Right cardiac atrium (tissue), 5 donors: ENCODE results near the gene TMEM42. TPM values are rescaled to one million over a fixed set of nuclear protein-coding genes. Genes with fewer than 3 reads are reported as not detected.

ENCODE experiments used
- ATAC-seq, 2 donors: fragments of 200-7000 bp; cut with Tn5 transposase; one replicate each; pipeline versions ENCODE4 v1.8.0 to v1.9.1; 2020; ENCODE audit warnings: moderate library complexity in 2 of 2, mild to moderate bottlenecking in 1 of 2
- DNase-seq, 3 donors: peaks; one replicate each; pipeline ENCODE4 v3.0.0-alpha.2; 2020
- H3K27ac ChIP-seq: one replicate; pipeline ENCODE4 v1.5.1; 2013; ENCODE audit warnings: mild to moderate bottlenecking, low read length, control low read depth, moderate library complexity
- H3K27me3 ChIP-seq: one replicate; pipeline ENCODE4 v1.6.1; 2013; ENCODE audit not compliant: control insufficient read depth, insufficient read depth
- H3K4me1 ChIP-seq: one replicate; pipeline ENCODE4 v1.6.1; 2013; ENCODE audit warnings: low read length; ENCODE audit not compliant: control insufficient read depth, insufficient read depth
- H3K4me3 ChIP-seq: one replicate; pipeline ENCODE4 v1.5.1; 2013; ENCODE audit warnings: low read length, control low read depth
- H3K9me3 ChIP-seq: one replicate; pipeline ENCODE4 v1.6.1; 2013; ENCODE audit warnings: low read length; ENCODE audit not compliant: control insufficient read depth
- WGBS: extraction: QIAGEN DNeasy Blood & Tissue Kit; methylation state at CpG from one replicate; pipeline ENCODE4 v1.1.7; 2013; 5-methylcytosine and 5-hydroxymethylcytosine counted together
- intact Hi-C, 4 donors: fragments of 100-400 bp; cut with DNase I; formaldehyde crosslinking; loops; one replicate each; pipeline versions ENCODE4 v1.11.0 to v1.14.0; 2022 to 2023
- polyA plus RNA-seq: library from polyadenylated mRNA; stranded (reverse); fragments of 200-250 nt; gene quantifications from one replicate; pipeline ENCODE4 v1.2.3, GENCODE V29; 2013
- total RNA-seq, 4 donors: library from RNA; stranded (reverse); fragmentation: NEBNext Ultra II Directional; extraction: Animal tissue kit (Norgen Biotek cat#: 25700); gene quantifications; one replicate each; pipeline ENCODE4 v1.2.1, GENCODE V29; 2021
- donor health status: healthy with polysubstance abuse.
- donor health status: DM: no; HTN: yes; CAD: no.
- donor health status: DM: no; HTN: no; CAD: no.
- donor health status: DM: no; HTN: yes; CAD: no; lungs with severe emphysema.
- donor health status: DM: yes; HTN: yes; CAD: no.

Gene TMEM42
- total and polyA plus RNA-seq, 5 donors, result 8.4 to 13.6 (median 11.4) TPM

GRCh38 chr3:44894485-44894884, 32.8 kb downstream of the TMEM42 start:
- intact Hi-C loops, result no loop called here
- no peak overlapping the region for H3K4me3 ChIP-seq

DNA sequence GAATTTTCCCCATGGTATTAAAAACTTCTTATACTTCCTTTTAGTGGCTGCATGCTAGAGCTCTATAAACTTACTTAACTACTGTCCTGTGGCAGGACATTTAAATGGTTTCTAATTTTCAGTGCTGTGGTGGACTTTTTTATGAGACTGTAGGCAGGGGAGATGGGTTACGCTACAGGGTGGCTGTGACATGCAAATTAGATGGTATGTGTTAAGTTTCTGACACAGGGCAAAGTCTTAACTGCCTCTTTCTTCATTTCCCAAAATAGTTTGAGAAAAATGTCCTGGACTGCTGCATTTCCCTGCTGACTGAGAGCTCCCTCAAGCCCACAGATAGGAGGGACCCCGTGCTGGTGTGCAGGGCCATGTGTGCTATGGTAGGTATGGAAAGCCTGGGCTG, 34.7 kb downstream of the TMEM42 start:
- intact Hi-C loops, result no loop called here
- WGBS, result 71% methylated on average over 2 of the region's 2 CpGs
- H3K27me3 ChIP-seq, result no peaks in the 10 kb centered on the region

More at GRCh38 chr3:44894485-44894884, 32.8 kb downstream of the TMEM42 start:
- no peaks in the 10 kb centered on the region for H3K27me3 ChIP-seq
- no peak for ATAC-seq
- WGBS, result 43% methylated on average over 5 of the region's 5 CpGs
- DNase-seq, result no peak
- no peaks in the 10 kb centered on the region for H3K4me1 ChIP-seq
- H3K9me3 ChIP-seq, result no peaks in the 10 kb centered on the region
- no peak overlapping the region for H3K27ac ChIP-seq

GRCh38 chr3:44899683-44900367, 38.1 kb downstream of the TMEM42 start:
- H3K9me3 ChIP-seq, result no peaks in the 10 kb centered on the region
- no peaks in the 10 kb centered on the region for H3K27me3 ChIP-seq
- intact Hi-C loops, result no loop called here

More for the DNA sequence above, 34.7 kb downstream of the TMEM42 start:
- Histone ChIP-seq H3K4me3 (no peak overlapping the region), H3K27ac (no peak overlapping the region), H3K9me3 (no peaks in the 10 kb centered on the region), H3K4me1 (no peaks in the 10 kb centered on the region)
- ATAC-seq (no peak), DNase-seq (no peak)

GRCh38 chr3:44902628-44903027, 40.9 kb downstream of the TMEM42 start:
- H3K9me3 ChIP-seq, result no peaks in the 10 kb centered on the region
- H3K4me1 ChIP-seq, result no peaks in the 10 kb centered on the region
- DNase-seq (no peak), ATAC-seq (no peak)
- no peak overlapping the region for H3K27ac ChIP-seq
- intact Hi-C loops, result no loop called here
- WGBS, result 47% methylated on average over 4 of the region's 4 CpGs
- no peak overlapping the region for H3K4me3 ChIP-seq
- no peaks in the 10 kb centered on the region for H3K27me3 ChIP-seq

More at GRCh38 chr3:44899683-44900367, 38.1 kb downstream of the TMEM42 start:
- 34% methylated on average over 13 of the region's 13 CpGs for WGBS
- H3K4me1 ChIP-seq, result no peaks in the 10 kb centered on the region
- no peak for ATAC-seq
- no peak overlapping the region for H3K27ac ChIP-seq
- DNase-seq, result no peak
- H3K4me3 ChIP-seq, result no peak overlapping the region

GRCh38 chr3:44903314-44903713, 41.6 kb downstream of the TMEM42 start:
- no peaks in the 10 kb centered on the region for H3K27me3 ChIP-seq
- WGBS, result 48% methylated on average over 2 of the region's 2 CpGs
- H3K4me3 ChIP-seq, result no peak overlapping the region
- no peaks in the 10 kb centered on the region for H3K4me1 ChIP-seq
- ATAC-seq, result no peak
- intact Hi-C loops, result no loop called here
- H3K27ac ChIP-seq, result no peak overlapping the region
- H3K9me3 ChIP-seq, result no peaks in the 10 kb centered on the region
- no peak for DNase-seq

DNA sequence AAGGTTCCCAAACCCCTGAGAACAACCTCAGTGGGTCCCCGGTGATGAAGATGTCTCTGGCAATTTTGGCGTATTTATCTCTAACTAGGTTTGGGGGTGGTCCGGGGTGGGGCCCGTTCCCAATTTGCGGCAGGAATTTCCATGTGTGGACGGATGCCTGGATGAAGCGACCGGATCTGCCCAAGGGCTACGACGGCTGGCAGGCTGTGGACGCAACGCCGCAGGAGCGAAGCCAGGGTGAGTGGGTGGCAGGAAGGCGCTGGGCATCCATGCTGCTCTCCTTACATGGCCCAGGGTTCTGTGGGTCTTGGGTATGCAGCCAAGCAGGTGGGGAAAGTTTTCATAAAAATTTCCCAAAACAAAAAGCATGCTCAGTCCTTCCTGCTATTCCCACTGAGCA, 42.0 kb downstream of the TMEM42 start:
- 90% methylated on average over 15 of the region's 15 CpGs for WGBS
- Histone ChIP-seq H3K27ac (no peak overlapping the region), H3K4me3 (no peak overlapping the region), H3K9me3 (no peaks in the 10 kb centered on the region), H3K27me3 (no peaks in the 10 kb centered on the region), H3K4me1 (no peaks in the 10 kb centered on the region)
- intact Hi-C loops, result no loop called here
- ATAC-seq (no peak), DNase-seq (no peak)

- Histone ChIP-seq H3K4me1 (no peaks in the 10 kb centered on the region), H3K27me3 (no peaks in the 10 kb centered on the region), H3K27ac (no peak overlapping the region), H3K9me3 (no peaks in the 10 kb centered on the region), H3K4me3 (no peak overlapping the region)
- WGBS, result 88% methylated on average over 3 of the region's 3 CpGs
- DNase-seq, result no peak
- intact Hi-C loops, result no loop called here
- ATAC-seq, result no peak
These were observed 43.9 kb downstream of the TMEM42 start for GRCh38 chr3:44905446-44906157.

GRCh38 chr3:44906997-44907396, 45.3 kb downstream of the TMEM42 start:
- Histone ChIP-seq H3K27me3 (no peaks in the 10 kb centered on the region), H3K9me3 (no peaks in the 10 kb centered on the region), H3K4me3 (no peak overlapping the region), H3K27ac (no peak overlapping the region), H3K4me1 (no peaks in the 10 kb centered on the region)
- intact Hi-C loops, result no loop called here
- DNase-seq (no peak), ATAC-seq (no peak)
- WGBS, result 84% methylated on average over 4 of the region's 4 CpGs

DNA sequence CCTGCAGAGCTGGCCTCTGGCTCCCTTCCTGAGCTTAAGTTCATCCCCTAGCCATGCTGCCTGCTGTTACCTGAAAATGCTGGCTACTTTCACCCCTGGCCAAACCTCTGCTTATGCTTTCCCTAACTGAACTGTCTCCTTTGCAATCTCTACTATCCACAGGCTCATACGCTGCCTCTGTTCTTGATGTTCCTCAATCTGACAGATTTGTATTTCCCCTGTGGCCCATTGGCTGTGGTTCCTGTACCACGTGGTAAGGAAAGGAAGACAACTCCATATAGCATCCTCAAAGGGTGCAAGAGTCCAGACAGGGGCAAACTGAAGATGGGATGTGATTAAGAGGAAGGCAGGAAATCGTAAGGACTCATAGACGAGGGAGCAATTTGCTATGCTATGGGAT, 45.9 kb downstream of the TMEM42 start:
- no peak overlapping the region for H3K27ac ChIP-seq
- no peak overlapping the region for H3K4me3 ChIP-seq
- no peaks in the 10 kb centered on the region for H3K27me3 ChIP-seq
- H3K4me1 ChIP-seq, result no peaks in the 10 kb centered on the region
- intact Hi-C loops, result no loop called here
- ATAC-seq, result no peak
- 66% methylated on average over 4 of the region's 4 CpGs for WGBS
- DNase-seq, result no peak
- no peaks in the 10 kb centered on the region for H3K9me3 ChIP-seq

DNA sequence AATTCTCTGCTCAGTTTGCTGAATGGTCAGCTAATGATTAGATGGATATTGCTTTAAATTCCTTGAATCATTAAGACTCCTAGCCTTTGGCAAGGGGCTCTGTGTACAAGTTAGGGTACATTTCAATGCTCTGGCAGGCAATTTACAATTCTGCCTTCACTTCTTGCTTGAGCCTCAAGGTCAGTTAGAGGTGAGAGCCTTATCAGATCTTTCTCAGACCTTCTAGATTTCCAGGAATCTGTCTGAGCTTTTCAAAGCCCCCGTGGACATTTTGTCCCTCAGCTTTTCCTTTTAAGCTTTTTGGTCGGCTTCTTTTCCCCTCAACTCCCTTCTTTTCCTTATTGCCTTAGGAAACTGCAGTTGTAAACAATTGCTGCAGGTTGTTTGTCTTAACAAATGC, 47.4 kb downstream of the TMEM42 start:
- H3K27ac ChIP-seq, result no peak overlapping the region
- H3K27me3 ChIP-seq, result no peaks in the 10 kb centered on the region
- no peaks in the 10 kb centered on the region for H3K9me3 ChIP-seq
- DNase-seq (no peak), ATAC-seq (no peak)
- H3K4me1 ChIP-seq, result no peaks in the 10 kb centered on the region
- intact Hi-C loops, result no loop called here
- 64% methylated on average over 2 of the region's 2 CpGs for WGBS
- no peak overlapping the region for H3K4me3 ChIP-seq

- 91% methylated on average over 3 of the region's 3 CpGs for WGBS
- no peaks in the 10 kb centered on the region for H3K4me1 ChIP-seq
- intact Hi-C loops, result loop anchor here in 3 of 4 donors (5.0 kb wide), 1 partner anchor 378 kb away; no protein-coding TSS in a partner anchor
- H3K27me3 ChIP-seq, result no peaks in the 10 kb centered on the region
- DNase-seq (no peak), ATAC-seq (no peak)
- no peak overlapping the region for H3K27ac ChIP-seq
- H3K9me3 ChIP-seq, result no peaks in the 10 kb centered on the region
- no peak overlapping the region for H3K4me3 ChIP-seq
These were observed 49.0 kb downstream of the TMEM42 start for GRCh38 chr3:44910693-44911092.
